ENCODE results near the gene ZKSCAN7.
A peak's percentile ranks its signal among the peaks of the same experiment; 100 is the strongest.
"Not testable (repeated sequence)": the region's sequence is repeated elsewhere in the genome, so short reads cannot be mapped to it uniquely, and the experiment has no call there.

ZKSCAN7 gene

DNA sequence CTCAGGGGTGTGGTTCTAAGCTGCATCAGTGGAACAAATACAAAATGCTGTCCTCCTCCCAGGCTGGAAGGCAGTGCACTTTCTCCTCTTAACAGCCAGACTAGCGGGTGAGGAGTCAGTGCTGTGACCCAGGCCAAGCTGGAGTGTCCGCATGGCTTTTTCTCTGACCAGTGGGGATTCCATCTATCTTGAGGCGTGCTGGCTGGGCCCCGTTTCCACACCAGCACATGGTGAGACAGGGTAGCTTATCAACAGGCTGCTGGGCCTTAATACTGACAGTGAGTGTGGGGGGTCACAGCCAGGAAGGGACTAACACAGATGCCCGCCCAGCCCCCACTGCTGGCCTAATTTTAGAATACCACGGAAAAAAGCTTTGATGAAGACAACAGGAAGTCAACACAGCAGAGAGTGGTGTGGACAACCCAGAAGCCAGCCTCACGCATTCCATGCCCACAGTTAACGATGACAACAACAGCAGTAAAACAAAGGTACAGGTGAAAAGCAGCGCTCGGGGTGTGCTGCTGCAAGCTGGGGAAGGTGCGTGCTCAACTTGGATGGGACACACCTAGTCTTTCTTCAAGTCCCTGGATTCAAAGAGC is 22.5 kb downstream of the ZKSCAN7 start:
- DNase-seq, result not testable (repeated sequence)

- DNase-seq, result not testable (repeated sequence)
These were observed 23.3 kb downstream of the ZKSCAN7 start for GRCh38 chr3:44578316-44578715.

GRCh38 chr3:44578924-44579515 is 24.0 kb downstream of the ZKSCAN7 start:
- not testable (repeated sequence) for DNase-seq

DNA sequence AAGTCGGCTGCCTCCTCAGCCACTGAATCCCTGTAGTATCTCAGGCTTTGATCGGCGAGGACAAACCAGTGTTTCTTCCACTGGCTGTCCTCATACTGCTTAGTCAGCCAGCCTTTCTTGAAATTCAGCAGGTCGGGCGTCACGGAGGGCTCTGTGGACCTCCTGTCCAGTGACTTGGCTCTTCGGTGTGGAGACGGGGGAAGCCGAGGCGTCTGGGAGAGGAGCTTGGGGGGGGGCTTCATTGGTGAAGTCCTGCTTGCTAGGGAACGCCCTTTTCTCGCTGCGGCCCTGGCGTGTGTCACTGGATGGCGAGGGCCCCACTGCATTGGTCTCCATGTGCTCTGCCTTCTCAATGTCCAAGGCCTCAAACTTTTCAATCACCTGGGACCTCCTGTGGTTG is 24.8 kb downstream of the ZKSCAN7 start:
- not testable (repeated sequence) for DNase-seq

DNA sequence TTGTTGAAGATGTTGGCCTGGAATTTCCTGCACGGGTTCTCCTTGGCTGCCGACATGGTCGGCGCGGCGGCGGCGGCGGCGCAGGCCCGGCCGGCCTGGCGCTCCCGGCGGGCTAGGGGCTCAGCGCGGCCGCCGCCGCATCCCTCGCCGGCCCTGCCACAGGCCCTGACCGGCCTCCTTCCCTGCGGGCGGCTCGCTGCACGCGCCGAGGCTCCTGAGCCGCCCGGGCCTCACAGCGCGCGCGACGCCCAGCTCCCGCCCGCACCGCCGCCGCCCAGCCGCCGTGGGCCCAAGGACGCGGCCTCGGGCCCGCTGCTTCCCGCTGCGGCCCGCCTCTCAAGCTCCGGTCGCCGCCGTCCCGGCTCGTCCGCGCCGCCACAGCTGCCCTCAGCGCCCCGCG is 26.0 kb downstream of the ZKSCAN7 start:
- not testable (repeated sequence) for DNase-seq

GRCh38 chr3:44584646-44585501 is 29.9 kb downstream of the ZKSCAN7 start, which contains the start of gene ZNF660:
ZNF660 (plus strand) TSS chr3:44584964; CDS start chr3:44594194, 9,230 bp downstream.
- DNase-seq, result peak; percentile 19 to 60

DNA sequence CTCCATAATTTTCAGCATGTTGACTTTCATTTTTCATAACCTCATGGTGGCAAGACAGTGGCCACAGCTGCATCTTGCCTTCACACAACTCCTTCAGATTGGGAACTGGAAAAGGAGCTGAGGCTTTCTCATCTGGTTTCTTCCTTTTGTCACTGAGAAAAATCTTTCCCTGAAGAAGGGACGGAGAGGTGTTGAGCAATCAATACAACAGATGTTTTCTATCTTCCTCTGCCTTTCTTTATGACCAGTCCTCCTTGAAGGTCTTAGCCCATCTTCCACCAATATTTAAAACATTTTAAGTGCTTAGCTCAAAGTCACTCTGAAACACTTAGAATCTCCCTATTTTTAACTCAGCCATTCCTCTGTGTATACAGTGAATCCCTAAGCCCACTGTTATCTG is 41.6 kb downstream of the ZKSCAN7 start:
- no peak for DNase-seq

DNA sequence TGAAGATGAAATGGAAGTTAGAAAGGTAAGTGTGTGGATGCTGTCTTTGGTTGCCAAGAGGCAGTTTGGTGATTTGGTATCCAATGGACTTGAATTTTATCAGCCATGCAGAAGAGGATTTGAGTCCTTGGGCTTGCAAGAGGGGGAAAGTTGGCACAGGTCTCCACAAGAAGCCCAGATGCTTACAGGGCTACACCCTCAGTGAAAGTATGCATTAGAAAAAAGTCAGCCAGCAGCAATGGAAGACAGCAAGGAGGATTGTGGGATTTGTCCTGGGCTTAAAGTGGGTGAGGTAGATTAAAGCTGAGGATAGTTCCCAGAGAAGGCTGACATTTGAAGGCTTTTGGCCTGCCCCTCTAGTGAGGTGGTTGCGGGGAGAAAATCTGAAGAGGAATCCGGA is 46.8 kb downstream of the ZKSCAN7 start:
- DNase-seq, result no peak

DNA sequence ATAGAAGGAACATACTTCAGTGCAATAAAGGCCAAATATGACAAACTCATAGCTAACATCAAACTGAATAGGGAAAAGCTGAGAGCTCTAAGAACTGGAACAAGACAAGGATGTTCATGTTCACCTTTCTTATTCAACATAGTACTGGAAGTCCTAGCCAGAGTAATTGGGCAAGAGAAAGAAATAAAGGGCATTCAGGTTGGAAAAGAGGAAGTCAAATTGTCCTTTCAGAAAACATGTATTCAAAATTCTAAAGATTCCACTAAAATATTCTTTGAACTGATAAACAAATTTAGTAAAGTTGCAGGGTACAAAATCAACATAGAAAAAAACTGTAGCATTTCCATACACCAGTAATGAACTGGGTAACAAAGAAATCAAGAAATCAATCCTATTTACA is 57.7 kb downstream of the ZKSCAN7 start:
- DNase-seq, result no peak

All from bone marrow (tissue), 2 donors.